HT1080 (cell line): Measurements from ENCODE around the gene DDX20. TPM values are rescaled to one million over a fixed set of nuclear protein-coding genes. Genes with fewer than 3 reads are reported as not detected.

Experiments
- DNase-seq: peaks from one replicate; pipeline ENCODE4 v3.0.0-alpha.2; 2015; ENCODE audit warnings: low read depth
- total RNA-seq: library from RNA; depleted of rRNA; stranded (reverse); fragments of >200 nt; shearing (Covaris generic); gene quantifications from 2 replicates; pipeline ENCODE4 v1.2.3, GENCODE V29; 2014

The DDX20 gene
- total RNA-seq, 1 experiment from 2014 or later, result 32.4 TPM

- no peak for DNase-seq
Measured at GRCh38 chr1:111746614-111746999, 9.1 kb upstream of the DDX20 start.

GRCh38 chr1:111747282-111747734, 8.4 kb upstream of the DDX20 start:
- peak; percentile 72 for DNase-seq

GRCh38 chr1:111747947-111748346, 7.8 kb upstream of the DDX20 start:
- DNase-seq, result no peak

- no peak for DNase-seq
Measured at GRCh38 chr1:111749628-111750027, 6.1 kb upstream of the DDX20 start.

GRCh38 chr1:111750856-111751255, 4.8 kb upstream of the DDX20 start:
- DNase-seq, result no peak

GRCh38 chr1:111751906-111752575, 3.7 kb upstream of the DDX20 start:
- DNase-seq, result no peak

GRCh38 chr1:111754984-111755330, 744 bp upstream of the DDX20 start:
- DNase-seq, result peak; percentile 42

- no peak for DNase-seq
Measured at GRCh38 chr1:111756124-111756513, 418 bp downstream of the DDX20 start.

- no peak for DNase-seq
Measured at GRCh38 chr1:111758373-111758772, 2.7 kb downstream of the DDX20 start.

- no peak for DNase-seq
Measured at GRCh38 chr1:111761717-111762116, 6.0 kb downstream of the DDX20 start.

GRCh38 chr1:111762332-111762731, 6.6 kb downstream of the DDX20 start:
- no peak for DNase-seq

- DNase-seq, result no peak
Measured at GRCh38 chr1:111768023-111768422, 12.3 kb downstream of the DDX20 start.

GRCh38 chr1:111768625-111769024, 12.9 kb downstream of the DDX20 start:
- no peak for DNase-seq

- DNase-seq, result no peak
Measured at GRCh38 chr1:111769517-111770146, 13.9 kb downstream of the DDX20 start.

GRCh38 chr1:111770916-111771315, 15.2 kb downstream of the DDX20 start:
- DNase-seq, result no peak

GRCh38 chr1:111775966-111776365, 20.3 kb downstream of the DDX20 start:
- DNase-seq, result no peak

- no peak for DNase-seq
Measured at GRCh38 chr1:111776391-111776790, 20.7 kb downstream of the DDX20 start.

GRCh38 chr1:111776861-111777260, 21.2 kb downstream of the DDX20 start:
- DNase-seq, result no peak

GRCh38 chr1:111777301-111777700, 21.6 kb downstream of the DDX20 start:
- no peak for DNase-seq

GRCh38 chr1:111778066-111778465, 22.4 kb downstream of the DDX20 start:
- DNase-seq, result no peak

- DNase-seq, result peak; percentile 16
Measured at GRCh38 chr1:111778541-111779051, 22.9 kb downstream of the DDX20 start.

GRCh38 chr1:111779546-111779945, 23.8 kb downstream of the DDX20 start:
- DNase-seq, result no peak

GRCh38 chr1:111784273-111784901, 28.7 kb downstream of the DDX20 start:
- DNase-seq, result no peak
